CD14-positive monocyte (primary cell): ENCODE measurements around the gene GHRL. TPM values are rescaled to one million over a fixed set of nuclear protein-coding genes. Genes with fewer than 3 reads are reported as not detected.

Experiments
- DNase-seq, 3 donors: peaks; one replicate each; pipeline ENCODE4 v3.0.0-alpha.2; 2011 to 2022
- H2AFZ ChIP-seq: 2 replicates; pipeline ENCODE4 v1.6.0; 2012; ENCODE audit warnings: mild to moderate bottlenecking, low read depth, low read length, inconsistent platforms; ENCODE audit not compliant: insufficient read depth, poor library complexity, severe bottlenecking
- H3K27ac ChIP-seq, 2 donors: 1 replicate in 1 of 2; 2 replicates in 1 of 2; pipeline ENCODE4 v1.5.1; 2012 to 2013; ENCODE audit warnings: low read length in 2 of 2, control low read depth in 1 of 2, inconsistent platforms in 1 of 2, low read depth in 1 of 2, mild to moderate bottlenecking in 1 of 2
- H3K27me3 ChIP-seq, 2 donors: one replicate each; pipeline versions ENCODE4 v1.6.0 to v1.6.1; 2011 to 2013; ENCODE audit warnings: low read length in 2 of 2; ENCODE audit not compliant: control insufficient read depth in 2 of 2, insufficient read depth in 2 of 2
- H3K36me3 ChIP-seq, 2 donors: replicated peaks in 1 of 2; 1 replicate in 1 of 2; 2 replicates in 1 of 2; pipeline versions ENCODE4 v1.5.1 to v1.6.1; 2012 to 2013; ENCODE audit warnings: low read length in 2 of 2, control low read depth in 1 of 2, inconsistent platforms in 1 of 2, mild to moderate bottlenecking in 1 of 2; ENCODE audit not compliant: insufficient read depth in 2 of 2, control insufficient read depth in 1 of 2
- H3K4me1 ChIP-seq, 2 donors: 1 replicate in 1 of 2; 2 replicates in 1 of 2; pipeline versions ENCODE4 v1.5.1 to v1.6.1; 2012 to 2013; ENCODE audit warnings: low read length in 2 of 2, control low read depth in 1 of 2, inconsistent platforms in 1 of 2, mild to moderate bottlenecking in 1 of 2, moderate library complexity in 1 of 2; ENCODE audit not compliant: insufficient read depth in 2 of 2, control insufficient read depth in 1 of 2
- H3K4me2 ChIP-seq: replicated peaks from 2 replicates; pipeline ENCODE3; 2012; ENCODE audit warnings: low read length, moderate library complexity, mild to moderate bottlenecking; ENCODE audit not compliant: poor library complexity, severe bottlenecking; ENCODE audit errors: extremely low read depth
- H3K4me3 ChIP-seq, 3 experiments: fragments of 200-600 bp in 1 of 3; sonication (generic) in 1 of 3; replicated peaks in 1 of 3; 1 replicate in 2 of 3; 2 replicates in 1 of 3; pipeline ENCODE4 v1.5.1; 2011 to 2013; ENCODE audit warnings: low read length in 3 of 3, mild to moderate bottlenecking in 3 of 3, control low read depth in 2 of 3, low read depth in 2 of 3, inconsistent platforms in 1 of 3, moderate library complexity in 1 of 3
- H3K79me2 ChIP-seq: 2 replicates; pipeline ENCODE4 v1.6.0; 2012; ENCODE audit warnings: mild to moderate bottlenecking, control low read depth, inconsistent platforms, low read length, moderate library complexity; ENCODE audit not compliant: insufficient read depth
- H3K9ac ChIP-seq: 2 replicates; pipeline ENCODE4 v1.6.0; 2017; ENCODE audit warnings: low read length, mild to moderate bottlenecking; ENCODE audit not compliant: insufficient read depth, poor library complexity, severe bottlenecking
- H3K9me3 ChIP-seq, 2 donors: replicated peaks in 1 of 2; 1 replicate in 1 of 2; 2 replicates in 1 of 2; pipeline versions ENCODE4 v1.5.1 to v1.6.1; 2012 to 2013; ENCODE audit warnings: low read length in 2 of 2, control low read depth in 1 of 2; ENCODE audit not compliant: control insufficient read depth in 1 of 2, insufficient read depth in 1 of 2
- H4K20me1 ChIP-seq: 2 replicates; pipeline ENCODE4 v1.6.0; 2012; ENCODE audit warnings: mild to moderate bottlenecking, low read length, control low read depth, moderate library complexity; ENCODE audit not compliant: insufficient read depth
- H3K27ac Mint-ChIP-seq, 7 donors: one replicate each; pipeline ENCODE4 v1.8.0; 2020; ENCODE audit warnings: mild to moderate bottlenecking in 7 of 7, mixed read lengths in 7 of 7, moderate library complexity in 6 of 7, inconsistent platforms in 2 of 7
- H3K27me3 Mint-ChIP-seq, 3 donors: one replicate each; pipeline ENCODE4 v1.8.0; 2021 to 2022; ENCODE audit warnings: low read depth in 3 of 3, mild to moderate bottlenecking in 3 of 3, mixed read lengths in 3 of 3, moderate library complexity in 3 of 3, inconsistent platforms in 1 of 3
- H3K36me3 Mint-ChIP-seq, 2 donors: one replicate each; pipeline ENCODE4 v1.8.0; 2020; ENCODE audit warnings: mixed read lengths in 2 of 2, inconsistent platforms in 1 of 2, mild to moderate bottlenecking in 1 of 2
- H3K4me1 Mint-ChIP-seq: one replicate; pipeline ENCODE4 v1.8.0; 2020; ENCODE audit warnings: mild to moderate bottlenecking, mixed read lengths
- H3K4me3 Mint-ChIP-seq, 2 donors: one replicate each; pipeline ENCODE4 v1.8.0; 2020; ENCODE audit warnings: mild to moderate bottlenecking in 2 of 2, mixed read lengths in 2 of 2, moderate library complexity in 1 of 2
- H3K9me3 Mint-ChIP-seq, 7 donors: one replicate each; pipeline ENCODE4 v1.8.0; 2020 to 2022; ENCODE audit warnings: mixed read lengths in 7 of 7, mild to moderate bottlenecking in 6 of 7, moderate library complexity in 6 of 7, inconsistent platforms in 2 of 7
- CTCF ChIP-seq: fragments of 200-600 bp; IDR thresholded peaks from one replicate; pipeline ENCODE4 v1.8.0; 2022; ENCODE audit warnings: antibody characterized with exemption, mild to moderate bottlenecking
- WGBS: methylation state at CpG from one replicate; pipeline ENCODE4 v1.1.5; 2013; ENCODE audit warnings: missing lambda C conversion rate; ENCODE audit not compliant: insufficient coverage; 5-methylcytosine and 5-hydroxymethylcytosine counted together
- intact Hi-C, 2 donors: fragments of 100-400 bp; cut with micrococcal nuclease; formaldehyde crosslinking; loops; one replicate each; pipeline versions ENCODE4 v1.15.0 to v1.15.1; 2023
- polyA plus RNA-seq, 3 donors: library from polyadenylated mRNA; depleted of rRNA in 1 of 3; unstranded in 2 of 3; stranded (reverse) in 1 of 3; fragments of 300-500 nt in 2 of 3; fragments of >200 nt in 1 of 3; fragmentation: Illumina TruSeq in 2 of 3; gene quantifications; 1 replicate in 2 of 3; 2 replicates in 1 of 3; pipeline ENCODE4 v1.2.3, GENCODE V29; 2012 to 2021

GHRL gene
- polyA plus RNA-seq, 3 donors: 2.3 to 9.9 (median 7.0) TPM

- H3K4me3 Mint-ChIP-seq: no peak overlapping the region
- TF ChIP-seq CTCF: no peak
- H3K4me1 Mint-ChIP-seq: peaks cover 5% of the 10 kb centered on the region
- Histone ChIP-seq H3K4me3 (no peak overlapping the region), H4K20me1 (peaks cover 7% of the 10 kb centered on the region), H3K4me1 (no peaks in the 10 kb centered on the region), H3K27me3 (no peaks in the 10 kb centered on the region), H3K4me2 (no peak overlapping the region), H3K79me2 (no peaks in the 10 kb centered on the region), H3K27ac (no peak overlapping the region), H3K36me3 (peaks cover 94 to 100% of the 10 kb centered on the region in 2 donors), H3K9ac (no peak overlapping the region), H3K9me3 (no peaks in the 10 kb centered on the region), H2AFZ (no peak overlapping the region)
- peaks cover 88 to 99% of the 10 kb centered on the region in 2 donors for H3K36me3 Mint-ChIP-seq
- H3K9me3 Mint-ChIP-seq: no peaks in the 10 kb centered on the region
- 98% methylated on average over 5 of the region's 7 CpGs for WGBS
- intact Hi-C loops: no loop called here
- H3K27ac Mint-ChIP-seq: no peak overlapping the region
- no peak for DNase-seq
- no peaks in the 10 kb centered on the region for H3K27me3 Mint-ChIP-seq
Measured at GRCh38 chr3:10308678-10309077, 15.9 kb upstream of the GHRL start.

- Histone ChIP-seq H3K36me3 (peaks cover 94 to 100% of the 10 kb centered on the region in 2 donors), H3K79me2 (peaks cover 3% of the 10 kb centered on the region), H2AFZ (no peak overlapping the region), H3K4me1 (no peaks in the 10 kb centered on the region), H3K27ac (peak overlapping the region in 1 of 2 donors; percentile 9), H3K4me2 (no peak overlapping the region), H3K4me3 (no peak overlapping the region), H3K9me3 (no peaks in the 10 kb centered on the region), H4K20me1 (peaks cover 6% of the 10 kb centered on the region), H3K27me3 (no peaks in the 10 kb centered on the region), H3K9ac (no peak overlapping the region)
- DNase-seq: no peak
- Mint-ChIP-seq H3K4me1 (peaks cover 5% of the 10 kb centered on the region), H3K9me3 (no peaks in the 10 kb centered on the region), H3K4me3 (no peak overlapping the region), H3K27ac (peak overlapping the region in 1 of 7 donors; percentile 75), H3K36me3 (peaks cover 90 to 98% of the 10 kb centered on the region in 2 donors), H3K27me3 (no peaks in the 10 kb centered on the region)
- intact Hi-C loops: no loop called here
- WGBS: 100% methylated on average over 1 of the region's 3 CpGs
- TF ChIP-seq CTCF: no peak
Measured at GRCh38 chr3:10306156-10306555, 13.4 kb upstream of the GHRL start.
